HG03442 (cell line): Measurements from ENCODE around the gene GNAO1.

ENCODE experiments used
- ATAC-seq: cut with Tn5 transposase; IDR thresholded peaks from one replicate; pipeline ENCODE4 v1.9.1; 2021; ENCODE audit warnings: mild to moderate bottlenecking, moderate library complexity; ENCODE audit not compliant: unreplicated experiment

The GNAO1 gene

GRCh38 chr16:56234737-56235136 lies 43.4 kb downstream of the GNAO1 start:
- ATAC-seq, result no peak

- no peak for ATAC-seq
These were observed 46.2 kb downstream of the GNAO1 start for GRCh38 chr16:56237451-56237930.

- no peak for ATAC-seq
These were observed 46.9 kb downstream of the GNAO1 start for GRCh38 chr16:56238188-56238587.

GRCh38 chr16:56241596-56241995 lies 50.3 kb downstream of the GNAO1 start:
- no peak for ATAC-seq

GRCh38 chr16:56242740-56243139 lies 51.5 kb downstream of the GNAO1 start:
- ATAC-seq, result no peak

GRCh38 chr16:56244612-56245011 lies 53.3 kb downstream of the GNAO1 start:
- ATAC-seq, result no peak

- no peak for ATAC-seq
These were observed 53.9 kb downstream of the GNAO1 start for GRCh38 chr16:56245197-56245596.

- no peak for ATAC-seq
These were observed 54.9 kb downstream of the GNAO1 start for GRCh38 chr16:56246051-56246817.

- no peak for ATAC-seq
These were observed 55.7 kb downstream of the GNAO1 start for GRCh38 chr16:56247018-56247417.

- ATAC-seq, result no peak
These were observed 56.5 kb downstream of the GNAO1 start for GRCh38 chr16:56247808-56248207.

GRCh38 chr16:56252835-56253234 lies 61.5 kb downstream of the GNAO1 start:
- ATAC-seq, result no peak

GRCh38 chr16:56255904-56256303 lies 64.6 kb downstream of the GNAO1 start:
- no peak for ATAC-seq

GRCh38 chr16:56257239-56257638 lies 66.0 kb downstream of the GNAO1 start:
- ATAC-seq, result no peak

GRCh38 chr16:56257666-56258342 lies 66.5 kb downstream of the GNAO1 start:
- ATAC-seq, result no peak

GRCh38 chr16:56258508-56259424 lies 67.5 kb downstream of the GNAO1 start:
- ATAC-seq, result no peak

- ATAC-seq, result no peak
These were observed 68.1 kb downstream of the GNAO1 start for GRCh38 chr16:56259425-56259779.

GRCh38 chr16:56260378-56261160 lies 69.3 kb downstream of the GNAO1 start:
- no peak for ATAC-seq

- no peak for ATAC-seq
These were observed 70.4 kb downstream of the GNAO1 start for GRCh38 chr16:56261656-56262055.

- ATAC-seq, result no peak
These were observed 70.9 kb downstream of the GNAO1 start for GRCh38 chr16:56262148-56262547.

- no peak for ATAC-seq
These were observed 71.4 kb downstream of the GNAO1 start for GRCh38 chr16:56262551-56263245.
